Pancreas (tissue), 10 donors: ENCODE measurements around the gene SCML1. TPM values are rescaled to one million over a fixed set of nuclear protein-coding genes. Genes with fewer than 3 reads are reported as not detected.

Source experiments
- ATAC-seq, 4 donors: fragments of 200-7000 bp; cut with Tn5 transposase; one replicate each; pipeline versions ENCODE4 v1.8.0 to v1.9.1; 2020; ENCODE audit warnings: mild to moderate bottlenecking in 4 of 4, moderate library complexity in 4 of 4
- DNase-seq, 6 donors: peaks; one replicate each; pipeline ENCODE4 v3.0.0-alpha.2; 2020
- FAIRE-seq: peaks from 2 replicates; lab custom pipeline; 2012; peaks lifted over from hg19 to GRCh38; lab: Jason Lieb, UNC
- H3K27ac ChIP-seq, 4 donors: fragments of 200-600 bp; sonication (generic); 1 replicate in 3 of 4; 2 replicates in 1 of 4; pipeline versions ENCODE4 v1.5.0 to v1.8.0; 2020
- H3K27me3 ChIP-seq, 4 donors: fragments of 200-600 bp; one replicate each; pipeline ENCODE4 v1.8.0; 2021
- H3K36me3 ChIP-seq, 3 donors: fragments of 200-600 bp; sonication (generic) in 1 of 3; one replicate each; pipeline versions ENCODE4 v1.5.0 to v1.8.0; 2020 to 2021
- H3K4me1 ChIP-seq, 3 donors: fragments of 200-600 bp; one replicate each; pipeline ENCODE4 v1.8.0; 2021
- H3K4me3 ChIP-seq, 4 donors: fragments of 200-600 bp; sonication (generic) in 2 of 4; one replicate each; pipeline versions ENCODE4 v1.5.0 to v1.8.0; 2020 to 2021
- H3K9me3 ChIP-seq, 4 donors: fragments of 200-600 bp; one replicate each; pipeline ENCODE4 v1.8.0; 2021
- CTCF ChIP-seq, 4 donors: fragments of 200-600 bp; sonication (generic) in 3 of 4; IDR thresholded peaks; one replicate each; pipeline versions ENCODE4 v1.5.0 to v1.8.0; 2021; ENCODE audit warnings: antibody characterized with exemption in 4 of 4
- WGBS, 2 donors: extraction: QIAGEN DNeasy Blood & Tissue Kit; methylation state at CpG; one replicate each; pipeline ENCODE4 v1.1.7; 2013; 5-methylcytosine and 5-hydroxymethylcytosine counted together
- intact Hi-C, 3 donors: fragments of 100-400 bp; cut with DNase I; formaldehyde crosslinking; loops; one replicate each; pipeline versions ENCODE4 v1.11.1 to v1.14.2; 2022
- polyA plus RNA-seq, 2 donors: library from polyadenylated mRNA; stranded (reverse); fragments of 200-250 nt; gene quantifications; one replicate each; pipeline ENCODE4 v1.2.3, GENCODE V29; 2013
- total RNA-seq, 6 donors: library from RNA; stranded (reverse); fragmentation: NEBNext Ultra II Directional in 4 of 6; extraction: Animal tissue kit (Norgen Biotek cat#: 25700) in 4 of 6; gene quantifications; one replicate each; pipeline versions ENCODE4 v1.2.1 to v1.2.4, GENCODE V29; 2021 to 2023
- donor health status: healthy with polysubstance abuse.
- donor health status: DM: no; HTN: no; CAD: no; lungs with moderate emphysema.
- donor health status: DM: no; HTN: no; CAD: no.
- donor health status: control.
- donor health status: control.
- donor health status: Bipolar disorder and iron deficiency.
- donor health status: DM: yes; HTN: yes; CAD: no.
- donor health status: DM: no; HTN: no; CAD: no.
- donor health status: DM: no; HTN: no; CAD: no.
- donor health status: DM: yes; HTN: yes; CAD: no.

Gene SCML1
- 1 to 10 TPM; 3.8 to 6.1 (median 4.6) TPM for total RNA-seq
- 10 to 100 TPM; 10.0 to 15.5 TPM for polyA plus RNA-seq

GRCh38 chrX:17736856-17737709, at the start of gene SCML1:
Gene SCML1 (plus strand): TSS chrX:17737493. CDS start chrX:17744187, 6,694 bp downstream.
- WGBS, 2 donors: 0 to 39% methylated on average over 55 to 66 of the region's 67 CpGs
- FAIRE-seq: peak; percentile 93
- intact Hi-C loops: no loop called here

GRCh38 chrX:17687648-17688047, 49.6 kb upstream of the SCML1 start:
- no peak for DNase-seq
- H3K9me3 ChIP-seq: no peaks in the 10 kb centered on the region
- FAIRE-seq: no peak
- intact Hi-C loops: loop anchor here in 2 of 3 donors (10.0 kb wide), 2 partner anchors 153 to 443 kb away; no protein-coding TSS in a partner anchor
- 85 to 96% methylated on average over 14 of the region's 14 CpGs for WGBS, 2 donors
- TF ChIP-seq CTCF (IDR thresholded peaks at IDR 0.05): no peak
- H3K4me1 ChIP-seq: no peaks in the 10 kb centered on the region
- no peak overlapping the region for H3K27ac ChIP-seq
- no peak for ATAC-seq
- H3K4me3 ChIP-seq: no peak overlapping the region
- H3K36me3 ChIP-seq: no peaks in the 10 kb centered on the region
- peaks cover 0 to 1% (median 0%) of the 10 kb centered on the region in 4 donors for H3K27me3 ChIP-seq

More at GRCh38 chrX:17736856-17737709, at the start of gene SCML1:
- H3K9me3 ChIP-seq: no peaks in the 10 kb centered on the region
- no peaks in the 10 kb centered on the region for H3K36me3 ChIP-seq
- no peak for TF ChIP-seq CTCF (IDR thresholded peaks at IDR 0.05)
- DNase-seq (peak; percentile 94 to 98 (median 97)), ATAC-seq (peak; percentile 91 to 95 (median 93))
- H3K4me3 ChIP-seq: peak within 1 kb of the TSS; percentile 25 to 49 (median 38)
- peaks cover 0 to 7% (median 4%) of the 10 kb centered on the region in 3 donors for H3K4me1 ChIP-seq
- H3K27ac ChIP-seq: peak within 1 kb of the TSS; percentile 60 to 90 (median 79)
- peaks cover 0 to 4% (median 0%) of the 10 kb centered on the region in 4 donors for H3K27me3 ChIP-seq

GRCh38 chrX:17689971-17690409, 47.3 kb upstream of the SCML1 start:
- intact Hi-C loops: loop anchor here in 2 of 3 donors (10.0 kb wide), 2 partner anchors 155 to 445 kb away; no protein-coding TSS in a partner anchor
- Histone ChIP-seq H3K27me3 (peaks cover 0 to 10% (median 2%) of the 10 kb centered on the region in 4 donors), H3K27ac (no peak overlapping the region), H3K36me3 (no peaks in the 10 kb centered on the region), H3K4me3 (no peak overlapping the region), H3K4me1 (no peaks in the 10 kb centered on the region), H3K9me3 (no peaks in the 10 kb centered on the region)
- DNase-seq: peak in 3 of 6 donors; percentile 15 to 61 (median 34)
- 46% methylated on average over 4 of the region's 4 CpGs for WGBS, 2 donors
- peak; percentile 74 to 95 (median 93) for ATAC-seq
- peak; percentile 47 to 64 (median 59) for TF ChIP-seq CTCF (IDR thresholded peaks at IDR 0.05)
- peak; percentile 95 for FAIRE-seq

GRCh38 chrX:17692709-17693346, 44.5 kb upstream of the SCML1 start:
- intact Hi-C loops: no loop called here
- no peaks in the 10 kb centered on the region for H3K9me3 ChIP-seq
- no peak for FAIRE-seq

More at GRCh38 chrX:17692709-17693346, 44.5 kb upstream of the SCML1 start:
- TF ChIP-seq CTCF (IDR thresholded peaks at IDR 0.05): no peak
- DNase-seq: no peak
- Histone ChIP-seq H3K27me3 (peaks cover 0 to 11% (median 2%) of the 10 kb centered on the region in 4 donors), H3K36me3 (no peaks in the 10 kb centered on the region), H3K4me1 (no peaks in the 10 kb centered on the region), H3K27ac (no peak overlapping the region), H3K4me3 (no peak overlapping the region)
- 72 to 84% methylated on average over 5 of the region's 5 CpGs for WGBS, 2 donors
- no peak for ATAC-seq
